ENCODE measurements around the gene ABCA3.

The ABCA3 gene

GRCh38 chr16:2233872-2234812 is 106.4 kb downstream of the ABCA3 start:
- DNase-seq (ENCODE audit: low spot score) = no peak

DNA sequence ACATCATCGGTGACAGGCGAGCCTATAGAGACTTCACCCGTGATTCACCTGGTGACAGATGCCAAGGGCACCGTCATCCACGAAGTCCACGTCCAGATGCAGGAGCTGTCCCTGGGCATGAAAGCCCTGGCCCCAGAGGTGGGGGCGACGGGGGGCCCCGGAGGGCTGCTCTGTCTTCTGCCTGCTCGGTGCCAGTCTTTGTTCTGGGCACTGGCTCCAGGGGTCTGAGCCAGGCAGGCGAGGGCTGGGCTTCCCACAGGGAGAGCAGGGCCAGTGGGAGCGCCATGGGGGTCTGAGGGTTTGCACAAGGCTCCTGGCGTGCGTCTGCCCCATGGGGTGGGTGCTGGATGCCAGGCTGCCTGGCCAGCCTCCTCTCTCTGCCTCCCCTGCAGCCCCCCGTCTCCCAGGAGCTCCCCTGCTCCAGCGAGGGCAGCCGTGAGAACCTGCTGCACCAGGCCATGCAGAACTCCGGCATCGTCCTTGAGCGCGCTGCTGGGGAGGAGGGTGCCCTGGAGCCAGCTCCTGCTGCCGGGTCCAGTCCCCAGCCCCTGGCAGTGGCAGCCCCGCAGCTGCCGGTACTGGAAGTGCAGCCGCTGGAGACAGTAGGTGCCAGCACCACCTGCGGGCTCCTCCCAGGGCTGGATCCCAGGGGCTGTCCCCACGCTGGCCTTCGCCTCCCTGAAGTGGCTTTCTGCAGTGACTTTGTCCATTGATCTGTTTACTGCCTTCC is 107.3 kb downstream of the ABCA3 start:
- no peak for DNase-seq (ENCODE audit: low spot score)

GRCh38 chr16:2232094-2232990 is 108.2 kb downstream of the ABCA3 start:
- DNase-seq (ENCODE audit: low spot score) = no peak

DNA sequence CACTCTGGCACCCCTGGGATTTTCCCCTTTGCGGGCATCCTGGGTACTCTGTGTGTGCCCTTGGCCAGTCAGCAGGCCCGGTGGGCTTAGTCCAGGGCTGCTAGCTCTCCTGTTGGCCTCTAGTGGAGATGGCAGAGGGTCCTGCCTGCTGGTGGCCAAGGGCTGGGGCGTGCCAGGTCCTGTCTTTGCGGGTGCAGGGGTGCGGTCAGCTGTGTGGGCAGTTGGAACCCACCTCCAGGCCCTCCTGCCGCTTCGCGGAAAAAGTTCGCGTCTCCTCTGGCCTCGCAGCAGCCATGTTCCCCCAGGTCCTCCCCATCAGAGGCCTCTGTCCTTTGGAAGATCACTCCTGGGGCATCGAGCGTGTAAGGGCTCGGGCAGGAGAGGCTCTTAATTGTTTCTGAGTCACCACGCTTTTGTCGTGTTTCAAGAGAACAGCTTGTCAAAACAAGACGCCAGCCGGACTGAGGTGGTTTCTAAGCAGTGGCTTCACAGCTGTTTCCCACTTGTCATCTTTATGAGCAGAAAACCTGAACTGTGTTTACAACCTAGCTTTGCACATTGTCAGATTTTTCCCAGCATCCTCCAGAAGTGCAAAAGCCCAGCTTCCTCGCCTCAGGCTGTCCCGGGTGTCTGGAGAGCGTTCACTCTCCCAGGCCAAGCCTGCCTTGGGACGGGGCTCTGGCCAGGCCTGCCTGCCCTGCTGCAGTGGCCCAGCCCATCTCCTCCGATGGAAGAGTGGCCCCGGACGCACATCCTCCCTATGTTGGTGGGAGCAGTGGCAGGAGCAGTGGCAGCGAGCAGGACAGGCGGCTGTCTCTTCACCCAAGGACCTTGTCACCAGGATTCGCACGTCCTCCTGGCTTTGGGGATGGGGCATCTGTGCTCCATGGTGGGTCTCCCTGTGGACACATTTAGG is 109.3 kb downstream of the ABCA3 start:
- no peak for DNase-seq (ENCODE audit: low spot score)

DNA sequence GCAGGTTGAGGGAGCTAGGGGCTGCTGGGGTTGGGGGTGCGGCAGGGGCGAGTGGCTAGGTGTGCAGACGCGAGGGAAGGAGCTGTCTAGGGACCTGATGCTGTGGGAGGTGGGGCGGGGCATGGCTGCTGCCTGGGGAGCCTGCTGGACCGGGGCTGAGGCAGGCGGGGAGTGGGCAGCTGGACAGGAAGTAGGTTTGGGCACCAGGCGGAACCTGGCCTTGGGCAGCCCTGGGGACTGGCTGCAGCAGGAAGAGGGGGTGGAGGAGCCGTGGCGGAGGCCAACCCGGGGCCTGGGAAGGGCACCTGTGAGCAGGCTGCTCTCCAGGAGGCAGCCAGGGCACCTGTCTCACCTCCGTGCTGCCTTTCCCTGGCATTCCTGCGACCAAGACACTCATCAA is 110.2 kb downstream of the ABCA3 start:
- no peak for DNase-seq (ENCODE audit: low spot score)

DNA sequence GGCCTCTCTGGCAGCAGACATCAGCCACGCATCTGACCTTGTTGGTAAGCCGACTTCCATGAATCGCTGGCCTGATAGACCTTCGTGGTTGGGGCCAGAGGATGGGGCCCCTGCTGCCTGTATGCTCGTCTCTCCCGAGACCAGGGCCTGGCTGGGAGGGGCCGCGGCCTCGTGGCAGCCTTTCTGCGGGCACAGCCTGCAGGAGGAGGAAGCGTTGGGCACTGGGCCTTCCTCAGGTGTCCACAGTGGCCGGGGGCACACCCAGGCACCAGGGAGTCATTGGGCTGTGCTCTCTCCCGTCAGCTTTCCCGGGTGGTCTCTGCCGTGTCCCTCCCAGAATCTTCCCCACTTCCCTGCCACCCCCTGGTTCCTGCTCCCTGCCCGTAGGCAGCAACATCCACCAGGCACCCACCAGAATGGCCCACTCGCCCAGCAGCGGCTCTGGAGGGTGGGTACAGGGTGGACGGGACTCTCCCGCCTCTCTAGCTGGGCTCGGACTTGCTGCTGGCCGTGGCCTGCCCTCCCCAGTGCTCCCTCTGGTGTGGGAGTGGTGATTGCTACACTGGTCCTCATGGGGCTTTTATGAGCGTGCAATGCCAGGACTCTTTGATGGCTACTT is 110.8 kb downstream of the ABCA3 start:
- DNase-seq (ENCODE audit: low spot score) = no peak

GRCh38 chr16:2229091-2229490 is 111.4 kb downstream of the ABCA3 start:
- no peak for DNase-seq (ENCODE audit: low spot score)

DNA sequence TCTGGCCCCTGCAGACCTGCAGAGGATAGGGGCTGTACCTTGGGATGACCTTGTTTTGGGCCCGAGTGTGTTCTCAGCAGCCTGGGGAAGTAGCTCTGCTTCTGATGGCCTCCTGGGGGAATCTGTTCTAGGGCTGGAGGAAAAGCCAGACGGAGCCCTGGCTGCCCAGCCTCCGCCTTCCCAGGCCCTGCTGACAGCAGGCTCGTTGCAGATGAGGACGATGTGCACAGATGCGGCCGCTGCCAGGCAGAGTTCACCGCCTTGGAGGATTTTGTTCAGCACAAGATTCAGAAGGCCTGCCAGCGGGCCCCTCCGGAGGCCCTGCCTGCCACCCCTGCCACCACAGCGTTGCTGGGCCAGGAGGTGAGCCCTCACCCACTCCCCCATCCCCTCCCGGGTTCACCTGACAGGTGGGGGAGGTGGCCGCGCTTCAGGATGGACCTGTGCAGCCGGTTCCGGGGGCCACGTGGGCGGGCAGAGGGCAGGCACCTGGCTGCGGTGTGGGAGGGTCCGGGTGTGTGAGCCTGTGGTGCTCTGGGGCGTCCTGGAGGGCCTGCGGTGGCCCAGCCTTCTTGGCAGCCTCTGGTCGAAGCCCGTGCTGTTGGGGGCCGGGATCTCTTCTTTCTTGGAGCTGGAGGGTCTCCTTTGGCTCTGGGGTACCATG is 112.2 kb downstream of the ABCA3 start:
- DNase-seq (ENCODE audit: low spot score) = no peak

DNA sequence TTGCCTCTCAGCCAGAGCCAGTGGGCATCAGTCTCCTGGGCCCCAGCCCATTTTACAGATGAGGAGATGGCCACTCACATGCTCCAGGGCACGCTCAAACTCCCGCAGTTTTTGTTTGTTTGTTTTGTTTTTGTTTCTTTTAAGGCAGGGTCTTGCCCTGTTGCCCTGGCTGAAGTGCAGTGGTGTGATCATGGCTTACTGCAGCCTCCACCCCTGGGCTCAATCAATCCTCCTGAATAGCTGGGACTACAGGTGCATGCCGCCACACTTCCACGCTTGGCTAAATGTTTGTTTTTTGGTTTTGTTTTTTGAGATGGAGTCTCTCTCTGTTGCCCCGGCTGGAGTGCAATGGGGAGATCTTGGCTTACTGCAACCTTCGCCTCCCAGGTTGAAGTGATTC is 113.6 kb downstream of the ABCA3 start:
- no peak for DNase-seq (ENCODE audit: low spot score)

GRCh38 chr16:2226245-2226793 is 114.2 kb downstream of the ABCA3 start:
- no peak for DNase-seq (ENCODE audit: low spot score)

All from left forelimb (tissue), 1 donor.